ENCODE measurements around the gene SNAPC4.

The SNAPC4 gene

DNA sequence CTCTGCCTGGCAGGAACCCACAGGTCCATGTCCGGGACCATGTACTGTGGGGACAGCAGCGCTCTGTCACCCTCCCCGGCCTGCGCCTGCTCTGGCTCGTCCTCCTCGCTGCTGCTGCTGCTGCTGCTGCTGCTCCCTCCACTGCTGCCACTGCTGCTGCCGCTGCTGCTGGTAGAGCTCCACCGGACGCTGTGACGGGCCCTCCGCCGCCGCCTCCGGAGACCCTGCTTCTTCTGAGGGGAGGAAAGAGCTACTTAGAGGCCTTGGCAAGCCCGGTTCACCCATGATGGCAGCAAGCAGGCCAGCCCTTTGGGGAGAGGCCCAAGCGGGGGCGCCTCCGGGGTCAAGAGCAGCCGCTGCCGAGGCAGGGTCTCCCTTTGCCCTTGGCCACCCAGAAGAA lies 16.5 kb downstream of the SNAPC4 start:
- no peak for DNase-seq
- TF ChIP-seq POLR2A (IDR thresholded peaks at IDR 0.05; ENCODE audit: low read length): no peak
- no peak for TF ChIP-seq GATA1 (IDR thresholded peaks at IDR 0.05; ENCODE audit: low read depth, low read length)

DNA sequence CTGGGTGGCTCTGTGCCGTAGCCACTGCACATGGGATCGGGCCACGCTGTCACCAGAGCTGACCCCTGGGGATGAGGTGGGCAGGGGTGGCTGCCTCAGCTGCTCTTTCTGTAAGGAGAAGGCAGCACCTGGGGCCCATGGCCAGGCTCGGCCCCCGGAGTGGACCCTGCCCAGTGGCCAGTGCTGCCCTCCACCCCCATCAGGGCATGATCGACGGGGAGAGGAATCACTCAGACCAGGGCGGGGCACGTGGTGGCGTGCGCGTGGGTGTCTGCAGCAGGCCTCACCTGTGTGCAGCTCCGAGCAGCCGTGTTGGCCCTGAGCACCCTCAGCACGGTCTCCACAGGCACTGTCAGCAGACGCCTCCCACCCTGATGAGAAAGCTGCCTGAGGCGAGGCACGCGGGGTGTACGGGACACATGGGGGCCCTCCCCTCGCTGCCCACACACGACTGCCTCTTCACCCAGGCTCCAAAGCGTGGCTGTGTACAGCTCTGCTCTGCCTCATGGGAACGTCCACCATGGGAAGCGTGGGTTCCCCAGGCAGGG lies 17.9 kb downstream of the SNAPC4 start:
- no peak for DNase-seq
- no peak for TF ChIP-seq GATA1 (IDR thresholded peaks at IDR 0.05; ENCODE audit: low read depth, low read length)
- TF ChIP-seq POLR2A (IDR thresholded peaks at IDR 0.05; ENCODE audit: low read length): no peak

DNA sequence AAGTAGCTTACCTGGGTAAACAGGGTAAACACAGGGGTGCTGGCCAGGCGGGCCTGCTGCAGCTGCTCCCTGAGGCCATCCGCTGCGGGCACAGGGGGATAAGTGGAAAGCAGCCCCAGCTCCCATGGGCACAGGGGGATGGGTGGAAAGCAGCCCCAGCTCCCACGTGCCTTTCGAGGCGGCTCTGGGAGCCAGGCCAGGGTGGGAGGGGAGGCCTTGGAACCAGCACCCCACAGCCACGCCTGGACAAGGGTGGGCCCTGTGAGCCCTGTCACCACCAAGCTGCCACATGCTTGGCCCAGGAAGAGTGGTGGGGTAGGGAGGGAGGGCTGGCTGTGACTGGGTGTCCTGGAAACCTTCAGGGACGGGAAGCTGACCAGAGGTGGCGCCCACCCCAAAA lies 18.7 kb downstream of the SNAPC4 start:
- TF ChIP-seq POLR2A (IDR thresholded peaks at IDR 0.05; ENCODE audit: low read length): no peak
- no peak for TF ChIP-seq GATA1 (IDR thresholded peaks at IDR 0.05; ENCODE audit: low read depth, low read length)
- DNase-seq: no peak

DNA sequence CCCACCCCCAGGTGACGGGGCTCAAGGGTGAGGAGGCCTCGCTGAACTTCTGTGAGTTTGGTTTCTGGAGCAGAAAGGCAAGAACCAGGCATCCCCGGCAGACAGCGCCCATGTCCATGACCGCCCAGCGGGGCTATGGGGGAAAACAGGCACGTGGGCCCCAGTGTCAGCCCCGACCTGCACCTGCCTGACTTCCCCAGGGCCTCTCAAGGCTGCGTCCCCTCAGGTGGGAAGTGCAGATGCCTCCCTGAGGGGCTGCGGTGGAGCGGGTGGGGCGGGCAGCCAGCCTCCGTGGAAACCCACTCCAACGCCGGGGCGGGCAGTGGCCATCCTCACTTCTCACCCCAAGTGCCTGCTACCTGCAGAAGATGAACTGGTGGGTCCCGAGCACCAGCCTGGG lies 19.6 kb downstream of the SNAPC4 start:
- no peak for DNase-seq
- no peak for TF ChIP-seq POLR2A (IDR thresholded peaks at IDR 0.05; ENCODE audit: low read length)

DNA sequence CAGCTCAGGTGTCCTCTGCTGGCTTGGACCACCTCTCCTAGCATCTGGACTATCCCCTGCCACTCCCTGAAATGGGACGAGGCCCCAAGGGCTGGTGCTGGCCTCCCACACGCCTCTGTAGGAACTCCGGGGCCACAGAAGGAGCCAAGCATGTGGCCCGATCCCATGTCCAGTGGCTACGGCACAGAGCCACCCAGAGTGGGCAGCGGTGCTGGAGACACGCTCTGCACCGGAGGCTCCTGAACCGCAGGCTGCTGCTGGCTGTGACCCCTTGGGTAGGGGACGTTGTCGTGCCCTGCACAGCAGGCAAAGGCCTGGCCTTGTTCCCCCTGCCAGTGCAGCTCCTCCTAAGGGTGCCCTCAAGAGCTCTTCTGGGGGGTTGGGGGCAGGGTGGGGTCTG lies 20.1 kb downstream of the SNAPC4 start:
- TF ChIP-seq GATA1 (IDR thresholded peaks at IDR 0.05; ENCODE audit: low read depth, low read length): no peak
- no peak for TF ChIP-seq POLR2A (IDR thresholded peaks at IDR 0.05; ENCODE audit: low read length)
- DNase-seq: no peak

DNA sequence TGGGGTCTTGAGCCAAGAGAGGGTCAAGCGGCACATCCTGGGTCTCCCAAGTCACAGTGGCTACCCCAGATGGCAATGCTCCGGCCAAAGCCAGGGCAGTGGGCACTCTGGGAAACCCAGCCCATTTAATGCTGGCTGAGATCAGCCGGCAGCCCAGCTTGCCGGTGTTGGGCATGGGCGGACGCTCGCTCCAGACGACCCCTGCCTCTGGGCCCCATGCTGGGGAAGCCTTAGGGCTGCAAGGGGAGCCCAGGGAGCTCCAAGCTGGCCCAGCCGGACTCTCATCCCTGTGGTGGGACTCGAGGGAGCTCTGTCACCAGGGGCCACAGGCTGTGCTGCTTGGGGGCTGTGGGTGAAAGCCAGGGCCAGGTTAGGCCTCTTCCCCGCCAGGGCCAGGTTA lies 20.6 kb downstream of the SNAPC4 start:
- no peak for DNase-seq
- TF ChIP-seq GATA1 (IDR thresholded peaks at IDR 0.05; ENCODE audit: low read depth, low read length) (no peak), POLR2A (IDR thresholded peaks at IDR 0.05; ENCODE audit: low read length) (no peak)

DNA sequence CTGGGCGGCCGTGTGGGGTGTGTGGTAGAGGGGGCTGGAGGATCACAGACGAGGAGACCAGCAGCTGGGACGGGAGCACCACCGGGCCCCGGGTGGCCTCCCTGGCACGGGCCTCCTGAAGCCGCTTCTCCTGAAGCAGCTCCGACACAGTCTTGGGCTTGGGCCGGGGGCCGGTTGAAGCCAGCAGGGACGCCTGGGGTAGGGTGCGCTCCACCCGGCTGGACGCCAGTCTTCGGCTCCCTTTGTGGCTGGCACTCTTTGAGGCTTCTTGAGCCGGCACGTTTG lies 21.0 kb downstream of the SNAPC4 start:
- no peak for DNase-seq
- TF ChIP-seq POLR2A (IDR thresholded peaks at IDR 0.05; ENCODE audit: low read length) (no peak), GATA1 (IDR thresholded peaks at IDR 0.05; ENCODE audit: low read depth, low read length) (no peak)

DNA sequence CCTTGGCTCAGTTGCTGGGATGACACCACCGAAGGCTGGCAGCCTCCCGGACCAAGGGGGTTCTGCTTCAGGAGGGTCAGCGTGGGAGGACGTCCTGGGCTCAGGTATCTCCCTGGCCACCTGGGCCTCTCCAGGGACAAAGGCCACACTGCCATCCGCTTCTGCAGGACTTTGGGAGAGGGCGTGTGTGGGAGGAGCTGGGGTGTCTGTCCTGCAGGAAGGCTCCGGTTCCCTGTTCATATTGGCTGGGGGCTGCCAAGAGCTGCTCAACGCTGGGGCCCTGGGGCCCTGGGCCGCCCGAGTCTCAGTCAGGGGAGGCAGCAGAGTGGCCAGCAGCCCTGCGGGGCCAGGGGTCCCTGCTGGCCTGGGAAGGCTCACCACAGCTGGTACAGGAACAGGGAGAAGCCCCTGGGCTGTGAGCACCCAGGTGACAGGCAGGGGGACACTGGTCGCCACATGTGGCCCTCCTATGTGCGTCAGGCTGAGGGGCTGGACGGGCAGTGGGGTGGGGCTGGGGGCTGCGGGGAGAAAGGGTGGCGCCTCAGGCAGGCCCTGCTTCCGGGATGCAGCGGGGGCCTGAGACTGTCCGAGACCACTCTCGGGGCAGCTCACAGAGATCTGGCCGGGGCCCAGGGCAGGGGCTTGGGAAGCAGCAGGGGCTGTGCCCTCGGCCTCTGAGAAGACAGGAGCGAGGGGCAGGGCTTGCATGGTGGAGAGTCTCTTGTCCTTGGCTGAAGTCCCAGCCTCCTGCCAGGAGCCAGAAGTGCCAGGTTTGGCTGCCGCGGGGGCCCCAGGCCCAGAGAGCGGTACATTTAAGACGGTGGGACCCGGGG lies 21.6 kb downstream of the SNAPC4 start:
- no peak for DNase-seq
- TF ChIP-seq GATA1 (IDR thresholded peaks at IDR 0.05; ENCODE audit: low read depth, low read length) (no peak), POLR2A (IDR thresholded peaks at IDR 0.05; ENCODE audit: low read length) (no peak)

DNA sequence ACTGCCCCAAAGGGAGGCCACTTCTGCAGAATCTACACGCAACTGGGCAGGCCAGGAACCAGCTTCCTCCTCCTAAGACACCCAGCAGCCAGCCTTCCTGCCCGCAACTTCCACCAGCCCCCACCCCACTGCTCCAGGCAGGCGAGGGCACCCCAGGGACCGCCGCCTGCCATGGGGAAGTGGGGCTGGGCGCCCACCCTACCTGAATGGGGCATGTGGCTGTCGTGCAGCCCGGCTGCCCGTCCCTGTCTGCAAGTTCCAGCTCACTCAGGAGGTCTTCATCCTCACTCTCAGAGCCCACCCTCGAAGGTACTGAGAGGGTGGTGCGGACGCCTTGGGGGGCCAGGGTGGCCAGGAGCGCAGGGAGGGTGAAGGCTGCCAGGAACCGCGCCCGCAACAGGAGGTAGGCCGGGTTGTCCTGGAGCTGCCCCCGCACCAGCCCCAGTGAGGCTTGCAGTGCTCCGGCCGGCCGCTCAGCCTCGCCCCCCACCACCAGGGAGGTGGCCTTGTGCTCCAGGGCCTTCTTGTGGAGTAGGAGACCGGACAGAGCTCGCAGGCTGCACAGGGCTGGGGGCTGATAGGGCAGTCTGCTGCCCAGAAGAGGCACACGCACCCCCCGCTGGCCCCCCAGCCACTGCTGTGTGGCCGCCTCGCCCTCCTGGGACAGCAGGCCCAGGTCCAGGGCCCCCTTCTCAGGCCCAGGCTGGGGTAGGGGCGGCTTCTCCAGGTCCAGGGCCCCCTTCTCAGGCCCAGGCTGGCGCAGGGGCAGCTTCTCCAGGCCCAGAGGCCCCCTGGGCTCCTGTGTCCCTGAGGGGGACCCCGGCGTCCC lies 22.4 kb downstream of the SNAPC4 start:
- DNase-seq: no peak
- TF ChIP-seq GATA1 (IDR thresholded peaks at IDR 0.05; ENCODE audit: low read depth, low read length): no peak
- TF ChIP-seq POLR2A (IDR thresholded peaks at IDR 0.05; ENCODE audit: low read length): no peak

DNA sequence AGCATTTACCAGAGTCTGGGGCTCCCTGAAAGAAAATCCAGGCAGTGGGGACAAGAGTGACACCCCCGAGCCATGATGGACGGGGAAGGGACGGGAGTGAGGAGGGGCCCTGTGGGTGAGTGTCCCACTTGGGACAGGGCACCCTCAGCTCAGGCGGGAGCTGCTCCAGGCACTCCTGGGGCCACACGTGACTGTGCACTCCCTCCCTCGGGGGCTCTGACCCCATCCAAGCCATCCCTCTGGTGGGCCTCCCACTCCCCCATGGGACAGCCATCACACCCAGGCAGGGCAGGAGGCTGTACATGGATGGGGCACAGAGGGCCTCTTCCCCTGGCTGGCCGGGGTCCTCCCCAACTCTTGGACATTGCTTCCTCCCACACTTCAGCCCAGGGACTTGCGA lies 23.5 kb downstream of the SNAPC4 start:
- TF ChIP-seq POLR2A (IDR thresholded peaks at IDR 0.05; ENCODE audit: low read length): no peak
- TF ChIP-seq GATA1 (IDR thresholded peaks at IDR 0.05; ENCODE audit: low read depth, low read length): no peak
- DNase-seq: no peak

DNA sequence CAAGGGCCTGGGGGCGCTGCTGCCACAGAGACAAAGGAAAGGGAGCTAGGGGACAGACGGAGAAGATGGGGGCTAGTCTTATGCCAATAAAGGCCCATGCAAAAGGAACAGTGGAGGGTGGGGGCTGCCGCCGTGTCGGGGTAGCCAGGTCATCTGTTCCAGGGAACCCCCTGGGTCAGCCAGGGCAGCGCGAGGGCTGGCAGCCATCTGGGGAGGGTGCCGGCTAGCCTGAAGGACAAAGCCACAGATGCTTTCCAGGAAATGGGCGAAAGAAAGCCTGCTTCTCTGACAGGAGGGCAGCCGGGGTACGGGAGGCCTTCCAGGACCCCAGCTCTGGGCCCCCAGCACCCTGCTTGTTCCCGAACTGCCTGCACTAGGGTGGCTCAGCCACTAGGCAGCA lies 24.9 kb downstream of the SNAPC4 start:
- no peak for TF ChIP-seq POLR2A (IDR thresholded peaks at IDR 0.05; ENCODE audit: low read length)
- no peak for TF ChIP-seq GATA1 (IDR thresholded peaks at IDR 0.05; ENCODE audit: low read depth, low read length)
- no peak for DNase-seq

DNA sequence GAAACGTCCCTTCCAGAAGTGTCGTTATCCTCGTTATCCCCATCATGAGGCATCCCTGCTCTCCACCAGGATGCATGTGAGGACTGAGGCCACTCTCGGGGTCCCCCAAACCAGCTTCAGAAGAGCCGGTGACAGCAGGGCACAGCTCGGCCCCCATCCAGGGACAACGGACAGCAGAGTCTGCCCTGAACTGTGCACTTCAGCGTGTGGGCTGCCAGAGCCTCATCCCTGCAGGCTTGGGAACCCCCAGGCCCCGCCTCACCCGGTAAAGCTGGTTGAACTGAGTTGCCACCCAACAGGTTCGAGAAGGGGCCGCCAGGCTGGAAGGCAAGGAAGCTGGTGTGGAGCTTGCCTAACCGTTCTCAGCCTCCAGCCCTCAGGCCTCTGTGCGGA lies 25.8 kb downstream of the SNAPC4 start:
- no peak for DNase-seq
- no peak for TF ChIP-seq POLR2A (IDR thresholded peaks at IDR 0.05; ENCODE audit: low read length)
- TF ChIP-seq GATA1 (IDR thresholded peaks at IDR 0.05; ENCODE audit: low read depth, low read length): no peak

DNA sequence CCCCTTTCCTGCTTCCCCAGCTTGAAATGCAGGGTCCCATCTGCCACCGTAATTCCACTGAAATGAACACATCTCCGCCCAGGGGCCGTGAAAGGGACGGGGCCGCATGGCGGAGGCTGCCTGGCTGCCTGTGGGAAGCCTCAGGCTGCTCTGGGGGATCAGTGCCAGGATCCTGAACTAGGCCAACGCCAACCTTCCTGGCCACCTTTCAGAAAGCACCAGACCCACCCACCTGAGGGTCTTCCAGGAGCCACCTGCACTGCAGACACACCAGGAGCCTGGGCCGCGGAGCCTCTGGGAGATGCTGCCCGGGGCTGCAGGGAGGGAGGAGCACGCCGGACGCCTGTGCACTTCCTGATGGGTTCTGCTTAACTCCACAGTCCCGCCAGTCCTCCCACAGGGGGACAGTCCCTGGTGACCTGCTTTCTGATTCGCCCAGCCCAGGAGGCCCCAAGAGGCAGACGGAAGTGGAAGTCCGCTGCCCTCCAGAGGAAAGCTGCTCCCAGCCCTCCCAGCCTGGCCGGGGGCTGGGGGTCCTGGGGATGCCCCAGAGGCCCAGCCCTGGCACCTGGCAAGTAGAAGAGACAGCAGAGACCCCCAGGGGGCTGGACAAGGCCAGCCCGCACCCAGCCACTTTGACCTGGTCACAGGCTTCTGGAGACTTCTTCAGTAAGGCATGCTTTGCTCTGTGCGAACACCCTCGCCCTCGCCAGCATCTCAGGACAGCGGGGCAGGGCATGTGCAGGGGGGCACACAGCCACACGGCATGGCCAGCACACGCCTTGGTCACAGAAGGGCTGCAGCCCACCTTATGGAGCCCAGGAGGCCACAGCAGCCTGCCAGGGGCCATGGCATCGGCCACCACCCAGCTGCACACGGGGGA lies 26.4 kb downstream of the SNAPC4 start, which contains the start of gene CARD9:
TSS of gene CARD9 (minus strand) at position 370 of the 883 bp plus-strand sequence. CDS start 1,591 bp downstream, outside the sequence.
- TF ChIP-seq POLR2A (IDR thresholded peaks at IDR 0.05; ENCODE audit: low read length): no peak
- no peak for TF ChIP-seq GATA1 (IDR thresholded peaks at IDR 0.05; ENCODE audit: low read depth, low read length)
- peak; percentile 39 to 58 for DNase-seq

Measured in erythroblast (primary cell).